HG03280 (cell line): Measurements from ENCODE around the gene C19orf25.

Source experiments
- ATAC-seq: cut with Tn5 transposase; IDR thresholded peaks from one replicate; pipeline ENCODE4 v1.9.1; 2021; ENCODE audit warnings: mild to moderate bottlenecking, moderate library complexity; ENCODE audit not compliant: unreplicated experiment

C19orf25 gene

DNA sequence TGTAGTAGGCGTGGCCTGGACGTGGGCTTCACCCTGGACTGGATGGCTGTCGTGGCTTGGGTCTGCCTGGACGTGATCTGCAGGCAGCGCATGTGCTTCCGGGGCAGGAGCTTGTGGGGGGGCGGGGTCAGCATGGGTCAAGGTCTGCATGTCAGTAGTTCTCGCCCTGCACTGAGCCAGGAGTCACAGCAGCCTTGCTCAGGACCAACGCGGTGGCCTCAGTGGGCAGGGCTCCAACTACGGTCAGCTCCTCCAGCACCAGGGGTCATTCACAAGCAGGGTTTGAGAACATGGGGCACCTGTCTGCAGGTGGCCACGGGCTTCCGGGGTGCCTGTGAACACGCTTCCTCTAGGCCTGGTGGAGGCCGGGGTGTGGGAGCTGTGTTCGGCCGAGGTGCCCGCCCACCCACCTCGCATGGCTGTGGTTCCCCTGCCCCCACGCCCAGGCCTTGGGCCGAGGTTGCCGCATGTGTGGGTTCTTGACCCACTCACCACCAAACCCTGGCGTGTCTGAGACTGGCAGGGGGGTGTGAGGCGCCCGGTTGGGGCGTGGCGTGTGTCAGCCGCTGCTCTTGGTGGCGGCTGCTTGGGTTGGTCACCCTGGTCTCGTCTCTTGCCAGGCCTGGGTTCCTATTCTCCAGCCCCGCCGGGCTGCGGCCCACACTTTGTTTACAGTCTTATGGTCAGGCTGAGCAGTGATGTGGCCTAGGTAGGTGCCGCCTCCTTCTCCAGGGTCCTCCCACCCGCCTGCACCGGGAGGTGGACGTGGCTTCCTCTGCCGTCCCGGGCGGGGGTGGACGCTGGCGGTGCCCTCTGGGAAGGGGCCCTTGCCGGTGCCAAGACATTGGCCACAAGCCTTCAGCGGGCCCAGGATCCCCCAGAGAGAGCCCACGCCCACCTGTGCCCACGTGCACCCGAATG lies 45.6 kb downstream of the C19orf25 start:
- ATAC-seq: no peak

DNA sequence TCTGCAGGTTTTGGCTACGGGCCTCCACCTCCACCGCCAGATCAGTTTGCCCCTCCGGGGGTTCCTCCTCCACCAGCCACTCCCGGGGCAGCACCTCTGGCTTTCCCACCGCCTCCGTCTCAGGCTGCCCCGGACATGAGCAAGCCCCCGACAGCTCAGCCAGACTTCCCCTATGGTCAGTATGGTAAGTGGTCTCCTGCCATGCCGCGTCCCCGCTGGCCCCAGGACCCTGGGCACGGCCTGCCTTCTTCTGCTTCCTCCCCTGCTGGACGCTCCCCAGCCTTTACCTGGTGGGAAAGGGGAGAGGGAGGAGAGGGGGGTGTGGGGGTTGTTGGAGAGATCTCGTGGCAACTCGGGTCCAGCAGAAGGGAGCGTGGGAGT lies 46.5 kb downstream of the C19orf25 start:
- ATAC-seq: no peak

DNA sequence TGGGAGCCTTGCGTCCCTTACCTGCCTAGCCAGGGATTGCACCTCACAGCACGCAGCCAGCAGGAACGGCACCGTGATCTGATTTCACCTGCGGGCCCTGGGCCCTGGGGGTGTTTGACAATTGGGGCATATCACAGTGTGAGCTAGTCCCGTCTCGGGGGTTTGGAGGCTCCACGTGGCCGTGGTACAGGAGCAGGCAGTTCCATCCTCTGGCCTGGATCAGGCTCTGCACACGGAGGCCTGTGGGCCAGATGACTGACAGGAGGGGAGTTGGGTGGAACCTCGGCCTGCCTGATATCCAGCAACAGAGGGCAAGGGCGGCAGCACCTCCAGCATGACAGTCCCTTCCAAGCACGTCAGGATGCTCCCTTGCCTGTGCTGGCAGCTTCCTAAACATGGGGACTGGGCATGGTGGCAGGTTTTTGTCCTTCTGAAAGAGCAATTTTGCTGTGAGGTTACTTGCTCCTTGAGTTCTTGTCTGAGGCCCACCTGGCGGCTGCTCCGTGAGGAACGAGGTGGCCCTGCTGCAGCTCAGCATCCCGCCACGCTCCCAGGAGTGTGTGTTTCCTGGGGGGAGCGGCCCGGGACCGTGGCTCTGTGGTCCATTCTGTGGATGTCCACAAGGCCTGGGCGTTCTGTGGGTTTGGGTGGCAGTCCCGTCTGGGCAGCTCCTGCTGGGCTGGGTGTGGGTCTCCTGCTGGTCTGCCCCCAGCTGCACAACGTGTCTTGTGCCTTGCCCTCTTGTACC lies 47.1 kb downstream of the C19orf25 start:
- ATAC-seq: no peak

DNA sequence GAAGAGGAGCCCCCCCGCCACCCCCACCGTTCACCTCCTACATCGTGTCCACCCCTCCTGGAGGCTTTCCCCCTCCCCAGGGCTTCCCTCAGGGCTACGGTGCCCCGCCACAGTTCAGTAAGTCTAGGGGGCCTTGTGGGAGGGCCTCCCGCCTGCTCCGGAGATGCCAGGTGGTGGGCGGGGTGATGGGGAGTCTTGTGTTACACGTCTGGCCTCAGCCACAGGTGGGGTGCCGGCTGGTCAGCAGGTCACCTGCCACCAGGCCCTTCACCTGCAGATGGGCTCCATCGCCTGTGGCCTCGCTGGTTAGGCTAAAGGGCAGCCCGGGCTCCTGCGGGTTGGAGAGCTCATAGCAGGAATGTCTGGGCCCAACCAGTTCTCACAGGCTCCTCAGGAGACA lies 48.8 kb downstream of the C19orf25 start:
- no peak for ATAC-seq

DNA sequence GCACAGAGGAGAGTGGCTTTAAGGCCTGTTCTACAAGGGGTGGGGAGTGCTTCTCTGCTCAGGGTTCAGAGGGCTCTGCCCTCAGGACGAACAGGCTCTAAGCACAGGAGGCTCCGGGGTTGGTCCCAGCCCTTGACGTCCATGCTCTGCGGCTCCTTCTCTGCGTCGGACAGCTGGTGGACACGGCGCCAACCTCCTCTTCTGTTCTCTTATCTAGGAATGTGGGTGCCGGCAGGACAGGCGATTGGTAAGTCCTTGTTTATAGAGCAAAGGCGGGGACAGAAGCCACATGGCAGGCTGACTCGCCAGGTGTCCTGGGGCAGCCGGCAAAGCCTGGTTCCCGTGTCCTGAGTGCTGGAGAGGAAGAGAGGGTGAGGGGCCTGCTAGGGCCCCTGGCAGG lies 49.3 kb downstream of the C19orf25 start:
- no peak for ATAC-seq

DNA sequence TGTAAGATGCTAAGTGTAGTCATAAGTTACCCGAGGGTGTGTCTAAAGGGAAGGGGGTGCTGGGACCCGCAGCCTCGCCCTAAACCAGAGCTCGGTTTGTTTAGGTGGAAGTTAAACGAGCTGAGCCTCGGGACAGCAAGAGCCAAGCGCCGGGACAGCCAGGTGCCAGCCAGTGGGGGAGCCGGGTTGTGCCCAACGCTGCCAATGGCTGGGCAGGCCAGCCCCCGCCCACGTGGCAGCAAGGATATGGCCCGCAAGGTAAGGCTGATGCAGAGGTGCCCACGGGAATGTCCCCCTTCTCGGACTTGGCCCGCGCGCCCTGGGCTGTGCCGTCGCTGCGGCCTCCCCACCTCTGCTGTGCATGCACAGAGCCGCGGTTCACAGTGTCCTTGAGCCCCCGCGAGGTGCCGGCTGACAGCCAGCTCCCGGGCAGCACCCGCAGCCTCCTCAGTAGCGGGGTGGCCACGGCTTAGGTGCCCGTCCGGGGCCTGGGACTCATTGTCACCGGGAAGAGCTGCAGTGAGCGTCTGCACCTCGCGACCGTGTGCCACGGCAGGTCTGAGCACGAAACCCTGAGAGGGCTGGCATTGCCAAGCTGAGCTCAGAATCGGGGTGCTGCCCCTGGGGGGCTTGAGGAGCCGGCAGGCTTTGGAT lies 50.1 kb downstream of the C19orf25 start:
- ATAC-seq: no peak

DNA sequence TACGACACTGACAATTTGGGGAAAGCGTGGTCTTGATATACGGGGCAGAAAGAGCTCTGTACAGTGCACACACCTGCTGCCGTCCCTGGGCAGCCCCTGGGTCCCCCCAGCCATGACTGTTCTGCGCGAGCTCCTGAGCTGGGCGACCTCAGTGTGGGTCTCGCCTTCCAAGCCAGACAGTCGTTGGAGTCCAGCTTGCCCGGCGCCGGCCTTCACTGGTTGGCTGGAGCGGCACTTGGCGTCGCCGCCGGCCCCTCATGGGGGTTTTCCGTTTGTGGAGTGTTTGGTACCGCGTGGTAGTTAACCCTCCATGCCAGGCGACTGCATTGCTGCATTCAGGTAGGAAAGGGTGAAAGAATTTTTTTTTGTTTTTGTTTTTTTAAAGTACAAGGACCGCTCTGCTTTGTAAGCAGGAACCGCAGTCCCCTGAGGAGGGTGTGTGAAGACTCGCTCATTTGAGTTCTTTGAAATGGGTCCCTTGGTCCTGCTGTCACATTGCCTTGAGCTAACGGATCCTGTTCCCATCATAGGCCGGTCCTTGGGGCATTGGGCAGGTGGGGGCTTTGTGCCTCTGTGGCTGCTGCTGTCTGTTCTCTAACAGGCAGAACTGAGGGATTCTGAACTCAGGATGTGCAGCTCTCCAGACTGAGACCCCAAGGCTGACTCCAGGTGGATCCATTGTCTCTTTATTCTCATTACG lies 51.6 kb downstream of the C19orf25 start:
- no peak for ATAC-seq

DNA sequence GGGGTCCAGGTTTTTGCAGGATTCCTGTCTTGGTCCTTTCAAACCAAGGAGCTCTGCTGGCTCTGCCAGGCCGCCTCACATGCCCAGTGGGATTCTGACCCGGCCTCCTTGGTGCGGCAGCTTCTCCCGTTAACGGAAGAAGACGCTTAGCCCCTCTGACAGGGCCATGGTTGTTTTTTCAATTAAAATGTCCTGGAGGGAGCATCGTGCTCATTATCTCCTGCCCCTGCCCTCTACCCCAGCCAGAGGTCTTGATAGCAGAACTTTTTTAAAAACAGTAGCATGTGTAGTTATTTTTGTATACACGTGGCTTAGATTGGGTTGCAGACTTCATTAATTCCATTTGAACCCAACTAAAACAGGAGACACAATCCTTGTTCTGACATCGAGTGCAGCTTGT lies 52.3 kb downstream of the C19orf25 start:
- no peak for ATAC-seq

DNA sequence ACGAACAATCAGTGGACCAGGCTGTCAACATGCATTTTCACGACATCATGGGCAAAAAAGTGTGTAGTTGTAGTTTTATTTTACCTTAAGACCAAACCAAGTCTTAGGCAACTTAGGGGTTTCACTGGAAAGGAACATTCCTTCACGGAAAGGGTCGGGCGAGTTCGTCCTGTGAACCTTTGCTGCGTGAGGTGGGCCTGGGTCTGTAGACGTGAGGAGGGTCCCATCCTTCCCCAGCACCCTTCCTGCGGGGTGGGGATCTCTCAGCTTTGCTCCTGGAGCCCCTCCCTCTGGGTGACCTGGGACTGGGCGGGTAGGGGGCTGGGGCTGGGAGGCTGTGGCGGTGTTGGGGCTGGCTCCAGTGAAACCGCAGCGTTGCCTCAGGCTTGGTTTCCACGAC lies 53.1 kb downstream of the C19orf25 start:
- ATAC-seq: no peak

DNA sequence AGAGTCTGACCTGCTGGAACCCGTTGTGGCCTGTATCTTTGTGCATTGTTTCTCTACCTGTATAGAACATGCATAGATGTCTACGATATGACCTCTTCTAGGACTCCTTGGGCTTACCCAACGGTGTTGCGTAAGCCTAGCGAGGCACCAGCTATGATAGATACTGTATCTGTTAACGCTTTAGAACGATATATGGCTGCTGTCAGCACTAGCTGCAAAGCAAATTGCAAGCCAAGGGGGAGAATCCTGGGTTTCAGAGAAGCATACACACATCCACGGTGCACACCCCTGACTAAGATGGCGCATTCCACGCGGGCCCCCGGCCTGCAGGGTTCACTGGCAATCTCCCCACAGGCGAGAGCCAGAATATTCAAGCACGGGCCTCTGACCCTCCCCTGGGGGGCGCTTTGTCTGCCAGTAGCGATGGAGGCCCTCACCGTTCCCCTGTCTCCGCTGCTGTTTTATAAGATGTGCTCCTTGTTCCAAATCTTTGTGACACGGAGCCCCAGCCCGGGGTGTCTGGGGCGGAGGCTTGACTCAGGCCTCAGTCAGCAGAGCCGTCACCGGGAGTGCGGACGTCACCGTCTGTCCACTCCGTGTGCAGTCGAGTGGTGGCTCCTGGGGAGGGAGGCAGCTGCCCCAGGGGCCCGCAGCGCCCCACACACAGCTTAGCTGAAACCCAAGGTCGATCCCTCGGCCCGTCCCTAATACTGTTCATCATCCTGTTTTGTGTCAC lies 53.7 kb downstream of the C19orf25 start:
- no peak for ATAC-seq

DNA sequence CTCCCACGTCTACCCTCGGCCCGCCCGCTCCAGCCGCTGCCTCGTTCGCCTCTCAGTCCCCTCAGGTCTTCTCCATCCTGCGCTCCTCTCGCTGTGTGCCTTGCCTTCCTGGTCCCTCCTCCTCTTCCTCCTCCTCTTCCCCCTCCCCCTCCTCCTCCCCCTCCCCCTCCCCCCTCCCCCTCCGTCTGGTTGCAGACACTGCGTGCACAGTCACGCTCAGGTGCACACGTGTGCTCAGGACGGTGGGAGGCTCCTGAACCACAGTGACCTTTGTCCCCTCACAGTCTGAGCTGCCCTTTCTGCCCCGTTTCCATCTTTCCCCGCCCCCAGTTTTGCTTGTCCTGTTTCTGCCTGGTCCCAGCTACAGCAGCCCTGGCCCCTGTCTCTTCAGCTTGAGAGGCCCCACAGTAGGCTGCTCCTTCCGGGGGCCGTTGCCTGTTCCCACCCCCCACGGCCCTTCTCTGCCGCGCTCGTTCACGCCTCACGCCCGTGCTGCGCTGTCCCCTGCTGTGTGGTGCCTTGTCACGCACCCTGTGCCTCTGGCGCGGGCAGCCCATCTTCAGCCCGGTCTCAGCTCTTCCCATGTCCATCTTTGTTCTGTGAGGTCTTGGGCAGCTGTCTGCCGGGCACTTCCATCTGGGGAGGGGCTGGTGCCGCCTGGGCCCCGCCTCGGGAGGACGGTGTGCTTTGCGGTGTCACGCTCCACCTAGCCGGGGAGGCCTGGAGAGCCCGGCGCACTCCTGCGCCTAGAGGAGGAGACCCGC lies 54.6 kb downstream of the C19orf25 start:
- ATAC-seq: no peak

DNA sequence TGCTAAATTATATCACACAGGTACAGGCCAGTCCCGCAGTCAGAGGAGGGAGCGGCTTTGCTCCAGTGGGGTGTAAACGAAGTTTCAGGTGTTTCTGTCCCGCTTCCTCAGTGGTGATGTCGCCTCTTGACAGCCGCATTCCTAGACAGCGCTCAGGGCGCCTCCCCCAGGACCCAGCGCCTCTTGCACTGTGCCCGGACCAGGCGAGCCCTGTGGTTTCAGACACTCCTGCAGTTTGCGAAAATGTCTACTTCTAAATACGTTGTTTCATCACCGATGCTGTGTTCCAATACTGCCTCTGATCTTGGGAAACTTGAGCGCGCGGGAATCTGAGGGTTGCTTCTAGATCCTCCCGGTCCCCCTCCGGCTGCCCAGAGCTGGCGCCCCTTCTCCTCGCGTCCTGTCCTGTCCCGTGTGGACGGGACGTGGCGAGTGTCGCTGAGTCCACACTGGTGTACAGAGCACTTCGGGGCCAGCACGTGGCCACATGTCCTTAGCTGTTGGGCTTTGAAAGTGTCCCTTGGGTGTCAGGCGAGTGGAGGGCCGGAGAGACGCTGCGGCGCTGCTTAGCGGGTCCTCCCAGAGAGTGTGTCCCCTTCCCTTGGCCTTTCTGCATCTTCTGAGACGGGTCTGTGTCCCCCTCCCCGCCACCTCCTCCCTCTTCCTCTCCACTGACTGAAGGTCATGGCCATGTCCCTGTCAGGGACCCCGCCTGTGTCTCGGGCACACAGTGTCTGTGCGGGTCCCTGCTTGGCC lies 55.4 kb downstream of the C19orf25 start:
- no peak for ATAC-seq
